Body of pancreas (tissue), 4 donors: ENCODE data around the gene AGAP5.

ENCODE experiments used
- POLR2A ChIP-seq, 3 donors: fragments of 450-650 bp; IDR thresholded peaks; one replicate each; pipeline ENCODE4 v1.6.1; 2016; ENCODE audit warnings: antibody characterized with exemption in 3 of 3, mild to moderate bottlenecking in 2 of 3
- TF ChIP-seq, protein P1 (sequence below), 7 experiments: fragments of 450-650 bp in 4 of 7; fragments of 200-600 bp in 3 of 7; sonication (generic) in 3 of 7; IDR thresholded peaks; one replicate each; pipeline ENCODE4 v1.5.1; 2016 to 2019; ENCODE audit warnings: antibody characterized with exemption in 7 of 7

DNA sequence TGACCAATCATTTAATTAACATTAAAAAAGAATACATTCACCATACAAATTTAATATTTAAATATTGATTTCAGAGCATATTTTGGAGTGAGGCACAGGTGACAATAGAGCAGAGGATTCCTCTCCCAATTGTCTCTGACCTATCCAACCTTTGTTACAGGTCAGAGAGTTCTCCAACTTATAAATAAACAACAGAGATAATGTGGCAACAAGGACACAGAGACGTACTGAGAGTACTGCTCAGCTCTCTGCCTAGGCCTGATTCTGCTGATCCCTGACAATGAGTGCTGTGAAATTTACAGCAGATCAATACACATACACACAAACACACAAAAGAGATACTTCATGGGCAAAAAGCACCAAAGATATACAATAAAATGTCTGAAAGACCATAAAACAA lies 18.3 kb upstream of the AGAP5 start:
- no peak for TF ChIP-seq POLR2A (IDR thresholded peaks at IDR 0.05)
- TF ChIP-seq, protein P1, sequence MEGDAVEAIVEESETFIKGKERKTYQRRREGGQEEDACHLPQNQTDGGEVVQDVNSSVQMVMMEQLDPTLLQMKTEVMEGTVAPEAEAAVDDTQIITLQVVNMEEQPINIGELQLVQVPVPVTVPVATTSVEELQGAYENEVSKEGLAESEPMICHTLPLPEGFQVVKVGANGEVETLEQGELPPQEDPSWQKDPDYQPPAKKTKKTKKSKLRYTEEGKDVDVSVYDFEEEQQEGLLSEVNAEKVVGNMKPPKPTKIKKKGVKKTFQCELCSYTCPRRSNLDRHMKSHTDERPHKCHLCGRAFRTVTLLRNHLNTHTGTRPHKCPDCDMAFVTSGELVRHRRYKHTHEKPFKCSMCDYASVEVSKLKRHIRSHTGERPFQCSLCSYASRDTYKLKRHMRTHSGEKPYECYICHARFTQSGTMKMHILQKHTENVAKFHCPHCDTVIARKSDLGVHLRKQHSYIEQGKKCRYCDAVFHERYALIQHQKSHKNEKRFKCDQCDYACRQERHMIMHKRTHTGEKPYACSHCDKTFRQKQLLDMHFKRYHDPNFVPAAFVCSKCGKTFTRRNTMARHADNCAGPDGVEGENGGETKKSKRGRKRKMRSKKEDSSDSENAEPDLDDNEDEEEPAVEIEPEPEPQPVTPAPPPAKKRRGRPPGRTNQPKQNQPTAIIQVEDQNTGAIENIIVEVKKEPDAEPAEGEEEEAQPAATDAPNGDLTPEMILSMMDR (IDR thresholded peaks at IDR 0.05): no peak
